ENCODE measurements around the gene COPS8.
A peak's percentile ranks its signal among the peaks of the same experiment; 100 is the strongest.

COPS8 gene

GRCh38 chr2:237085248-237086221 is at the start of gene COPS8:
TSS of gene COPS8 (plus strand) at chr2:237085889. CDS start at chr2:237085965, 76 bp downstream.
- DNase-seq = peak; percentile 61

GRCh38 chr2:237039301-237040031 is 46.2 kb upstream of the COPS8 start:
- DNase-seq = no peak

- no peak for DNase-seq
Observed at GRCh38 chr2:237041231-237041630, 44.5 kb upstream of the COPS8 start.

GRCh38 chr2:237042101-237042500 is 43.6 kb upstream of the COPS8 start:
- DNase-seq = no peak

GRCh38 chr2:237043866-237044265 is 41.8 kb upstream of the COPS8 start:
- DNase-seq = no peak

GRCh38 chr2:237044281-237044680 is 41.4 kb upstream of the COPS8 start:
- DNase-seq = no peak

- DNase-seq = no peak
Observed at GRCh38 chr2:237045449-237045848, 40.2 kb upstream of the COPS8 start.

GRCh38 chr2:237048595-237048994 is 37.1 kb upstream of the COPS8 start:
- DNase-seq = no peak

- no peak for DNase-seq
Observed at GRCh38 chr2:237051861-237052260, 33.8 kb upstream of the COPS8 start.

- DNase-seq = no peak
Observed at GRCh38 chr2:237053066-237053465, 32.6 kb upstream of the COPS8 start.

GRCh38 chr2:237055386-237056100 is 30.1 kb upstream of the COPS8 start:
- no peak for DNase-seq

GRCh38 chr2:237056287-237056875 is 29.3 kb upstream of the COPS8 start:
- DNase-seq = no peak

- no peak for DNase-seq
Observed at GRCh38 chr2:237057107-237057506, 28.6 kb upstream of the COPS8 start.

- no peak for DNase-seq
Observed at GRCh38 chr2:237057893-237058300, 27.8 kb upstream of the COPS8 start.

- DNase-seq = no peak
Observed at GRCh38 chr2:237058423-237058822, 27.3 kb upstream of the COPS8 start.

GRCh38 chr2:237059155-237059875 is 26.4 kb upstream of the COPS8 start:
- no peak for DNase-seq

GRCh38 chr2:237060534-237061312 is 25.0 kb upstream of the COPS8 start:
- DNase-seq = no peak

- DNase-seq = no peak
Observed at GRCh38 chr2:237061356-237061755, 24.3 kb upstream of the COPS8 start.

GRCh38 chr2:237062585-237062984 is 23.1 kb upstream of the COPS8 start:
- no peak for DNase-seq

- no peak for DNase-seq
Observed at GRCh38 chr2:237064203-237065070, 21.3 kb upstream of the COPS8 start.

- no peak for DNase-seq
Observed at GRCh38 chr2:237065071-237065377, 20.7 kb upstream of the COPS8 start.

All from NCI-H1417 treated with DMSO at 0.1 percent for 48 hours (cell line).